SK-N-SH (cell line): ENCODE results near the gene AXL. TPM values are rescaled to one million over a fixed set of nuclear protein-coding genes. Genes with fewer than 3 reads are reported as not detected.

Experiments used
- CTCF ChIA-PET: fragments of 300-600, 350-600 bp; formaldehyde crosslinking; extraction: SDS; loops from one replicate; lab custom pipeline; 2021; lab: Yijun Ruan, JAX
- POLR2A ChIA-PET: fragments of 350-600 bp; sonication (Branson Sonifier 250); formaldehyde crosslinking; extraction: SDS; loops from one replicate; lab custom pipeline; 2020; ENCODE audit warnings: antibody characterized with exemption, inconsistent platforms; lab: Yijun Ruan, JAX
- DNase-seq: peaks from one replicate; pipeline ENCODE4 v3.0.0; 2012
- H2AFZ ChIP-seq: fragments of 200-600 bp; sonication (generic); 2 replicates; pipeline ENCODE4 v1.8.1; 2016; ENCODE audit warnings: antibody characterized with exemption, mild to moderate bottlenecking, low read depth
- H3F3A ChIP-seq: fragments of 200-600 bp; sonication (generic); replicated peaks from 2 replicates; pipeline ENCODE3; 2016; ENCODE audit warnings: antibody characterized with exemption, mild to moderate bottlenecking; ENCODE audit not compliant: insufficient read depth
- H3K27ac ChIP-seq, 2 experiments: fragments of 200-500 bp in 1 of 2; fragments of 200-600 bp in 1 of 2; sonication (Bioruptor generic) in 1 of 2; sonication (generic), shearing (Covaris generic) in 1 of 2; 2 replicates each; pipeline versions ENCODE4 v1.5.1 to v1.6.1; 2014 to 2016; ENCODE audit warnings: low read depth in 2 of 2, inconsistent platforms in 1 of 2, low read length in 1 of 2, mild to moderate bottlenecking in 1 of 2, mixed read lengths in 1 of 2
- H3K27me3 ChIP-seq: fragments of 200-600 bp; sonication (generic), shearing (Covaris generic); 2 replicates; pipeline ENCODE4 v1.6.1; 2016; ENCODE audit warnings: mixed run types; ENCODE audit not compliant: insufficient read depth
- H3K36me3 ChIP-seq, 2 experiments: fragments of 200-500 bp in 1 of 2; fragments of 200-600 bp in 1 of 2; sonication (Bioruptor generic) in 1 of 2; sonication (generic) in 1 of 2; replicated peaks in 1 of 2; 2 replicates each; pipeline versions ENCODE3 to v1.5.1; 2014 to 2016; ENCODE audit warnings: low read length in 1 of 2, mild to moderate bottlenecking in 1 of 2; ENCODE audit not compliant: insufficient read depth in 2 of 2, control insufficient read depth in 1 of 2
- H3K4me1 ChIP-seq, 2 experiments: fragments of 200-500 bp in 1 of 2; fragments of 200-600 bp in 1 of 2; sonication (Bioruptor generic) in 1 of 2; sonication (generic), shearing (Covaris generic) in 1 of 2; 2 replicates each; pipeline versions ENCODE4 v1.5.1 to v1.6.1; 2014 to 2016; ENCODE audit warnings: low read depth in 1 of 2, low read length in 1 of 2, mixed run types in 1 of 2; ENCODE audit not compliant: insufficient read depth in 2 of 2, control insufficient read depth in 1 of 2
- H3K4me2 ChIP-seq: fragments of 200-600 bp; sonication (generic), shearing (Covaris generic); 2 replicates; pipeline ENCODE4 v1.6.1; 2017; ENCODE audit warnings: mixed run types
- H3K4me3 ChIP-seq, 2 experiments: fragments of 200-500 bp in 1 of 2; fragments of 200-600 bp in 1 of 2; sonication (Bioruptor generic) in 1 of 2; sonication (generic), shearing (Covaris generic) in 1 of 2; 2 replicates each; pipeline versions ENCODE4 v1.5.1 to v1.8.1; 2014 to 2016; ENCODE audit warnings: low read depth in 2 of 2, inconsistent platforms in 1 of 2, low read length in 1 of 2, mild to moderate bottlenecking in 1 of 2, mixed read lengths in 1 of 2, moderate library complexity in 1 of 2
- H3K79me2 ChIP-seq: fragments of 200-600 bp; sonication (generic); 2 replicates; pipeline ENCODE4 v1.8.1; 2017; ENCODE audit warnings: mild to moderate bottlenecking; ENCODE audit not compliant: insufficient read depth
- H3K9ac ChIP-seq: fragments of 200-600 bp; sonication (generic); 2 replicates; pipeline ENCODE4 v1.6.1; 2017; ENCODE audit warnings: mixed run types
- H3K9me2 ChIP-seq: fragments of 200-600 bp; sonication (generic); 2 replicates; pipeline ENCODE4 v1.6.1; 2017; ENCODE audit warnings: mixed run types
- H3K9me3 ChIP-seq: fragments of 200-600 bp; sonication (generic); 2 replicates; pipeline ENCODE4 v1.6.1; 2017; ENCODE audit warnings: mixed run types, mild to moderate bottlenecking, moderate library complexity
- H4K20me1 ChIP-seq: fragments of 200-600 bp; sonication (generic); 2 replicates; pipeline ENCODE4 v1.6.1; 2017; ENCODE audit warnings: mild to moderate bottlenecking, mixed run types; ENCODE audit not compliant: insufficient read depth
- CHD2 ChIP-seq: fragments of 150-350 bp; IDR thresholded peaks from 2 replicates; pipeline ENCODE4 v1.6.1; 2018; ENCODE audit warnings: low read length; ENCODE audit not compliant: partially characterized antibody
- FOXJ3 ChIP-seq: sonication (generic); formaldehyde crosslinking; IDR thresholded peaks from 2 replicates; pipeline ENCODE4 v1.5.1; 2020; ENCODE audit warnings: mild to moderate bottlenecking, missing genetic modification reagents
- GATA2 ChIP-seq: sonication (generic); formaldehyde crosslinking; IDR thresholded peaks from 2 replicates; pipeline ENCODE4 v1.5.0; 2020; ENCODE audit warnings: mild to moderate bottlenecking, missing genetic modification reagents
- IRF3 ChIP-seq: fragments of 150-350 bp; IDR thresholded peaks from 2 replicates; pipeline ENCODE4 v1.6.1; 2016; ENCODE audit warnings: mild to moderate bottlenecking, low read depth, low read length
- MEF2A ChIP-seq: IDR thresholded peaks from 2 replicates; pipeline ENCODE4 v1.4.0; 2012; ENCODE audit warnings: low read depth, borderline replicate concordance
- NFIC ChIP-seq: IDR thresholded peaks from 2 replicates; pipeline ENCODE4 v1.4.0; 2012; ENCODE audit warnings: borderline replicate concordance
- POLR2AphosphoS5 ChIP-seq: IDR thresholded peaks from 2 replicates; pipeline ENCODE4 v1.6.1; 2012; ENCODE audit warnings: low read depth, low read length
- RFX5 ChIP-seq: IDR thresholded peaks from 2 replicates; pipeline ENCODE4 v1.6.1; 2012; ENCODE audit warnings: mild to moderate bottlenecking, improper control_type of control experiment, low read length
- RXRA ChIP-seq: IDR thresholded peaks from 2 replicates; pipeline ENCODE4 v1.4.0; 2012; ENCODE audit warnings: low read depth, mild to moderate bottlenecking, borderline replicate concordance
- USF1 ChIP-seq: IDR thresholded peaks from 2 replicates; pipeline ENCODE4 v1.4.0; 2012; ENCODE audit warnings: low read depth, borderline replicate concordance
- YY1 ChIP-seq: IDR thresholded peaks from 2 replicates; pipeline ENCODE4 v1.4.0; 2012; ENCODE audit warnings: low read depth, mild to moderate bottlenecking
- WGBS: methylation state at CpG from one replicate; pipeline ENCODE4 v1.1.6; 2017; ENCODE audit warnings: low lambda C conversion rate; 5-methylcytosine and 5-hydroxymethylcytosine counted together
- polyA plus RNA-seq, 3 experiments: library from polyadenylated mRNA; depleted of rRNA; stranded (reverse); fragments of >200 nt; gene quantifications; 2 replicates each; pipeline ENCODE4 v1.2.3, GENCODE V29; 2012

AXL gene
- polyA plus RNA-seq, 1 of the 3 experiments (the other 2 are of a cell fraction) = 82.6 TPM

GRCh38 chr19:41245843-41246242, 26.8 kb downstream of the AXL start:
- no peaks in the 10 kb centered on the region for H3K9me3 ChIP-seq
- H3F3A ChIP-seq = peaks cover 30% of the 10 kb centered on the region
- H3K9ac ChIP-seq = no peak overlapping the region
- H3K4me1 ChIP-seq = no peaks in the 10 kb centered on the region
- no peaks in the 10 kb centered on the region for H3K27me3 ChIP-seq
- ChIA-PET POLR2A (no interaction called here), CTCF (interaction anchor here (1.0 to 1.9 kb wide), 2 partner anchors 17 to 25 kb away, joined by 3 to 5 read pairs; no protein-coding TSS in a partner anchor)
- no peaks in the 10 kb centered on the region for H4K20me1 ChIP-seq
- H3K79me2 ChIP-seq = peaks cover 39% of the 10 kb centered on the region
- no peak overlapping the region for H2AFZ ChIP-seq
- DNase-seq = no peak
- H3K27ac ChIP-seq = no peak overlapping the region
- H3K4me3 ChIP-seq = no peak overlapping the region
- H3K36me3 ChIP-seq = peaks cover 19 to 87% of the 10 kb centered on the region in 2 experiments
- WGBS = 84% methylated on average over 3 of the region's 3 CpGs
- no peak overlapping the region for H3K4me2 ChIP-seq
- no peaks in the 10 kb centered on the region for H3K9me2 ChIP-seq
- TF ChIP-seq RXRA (no peak), MEF2A (no peak), FOXJ3 (CRISPR knock-in tag) (no peak), RFX5 (no peak), NFIC (no peak), GATA2 (CRISPR knock-in tag) (no peak), YY1 (no peak), USF1 (no peak), CHD2 (no peak)

- Histone ChIP-seq H2AFZ (no peak overlapping the region), H3K4me3 (no peak overlapping the region), H3K27ac (no peak overlapping the region), H3K9ac (no peak overlapping the region), H3K9me3 (no peaks in the 10 kb centered on the region), H3K27me3 (no peaks in the 10 kb centered on the region), H3F3A (peaks cover 43% of the 10 kb centered on the region), H3K9me2 (no peaks in the 10 kb centered on the region), H3K79me2 (peaks cover 23% of the 10 kb centered on the region), H3K36me3 (peaks cover 29 to 80% of the 10 kb centered on the region in 2 experiments), H3K4me2 (no peak overlapping the region), H3K4me1 (no peaks in the 10 kb centered on the region), H4K20me1 (no peaks in the 10 kb centered on the region)
- DNase-seq = no peak
- ChIA-PET POLR2A (no interaction called here), CTCF (interaction anchor here (0.7 to 1.7 kb wide), 3 partner anchors 10 to 14 kb away, joined by 3 to 5 read pairs (median 3); no protein-coding TSS in a partner anchor)
- 93% methylated on average over 4 of the region's 4 CpGs for WGBS
- TF ChIP-seq IRF3 (no peak), POLR2AphosphoS5 (0 out of 2 replicates have a peak, but pooled peaks have one; percentile 11)
Measured at GRCh38 chr19:41248895-41249294, 29.9 kb downstream of the AXL start.
